ENCODE measurements around the gene PTGER4. TPM values are rescaled to one million over a fixed set of nuclear protein-coding genes. Genes with fewer than 3 reads are reported as not detected.

PTGER4 gene
- total and polyA plus RNA-seq, 4 donors: 4.3 to 13.9 (median 9.6) TPM

- Histone ChIP-seq H3K27me3 (ENCODE audit: control insufficient read depth, insufficient read depth, low read length) (no peaks in the 10 kb centered on the region), H3K9me3 (ENCODE audit: control insufficient read depth, insufficient read depth, low read length) (no peaks in the 10 kb centered on the region), H3K27ac (ENCODE audit: low read depth, low read length) (no peak overlapping the region), H3K4me1 (ENCODE audit: control insufficient read depth, insufficient read depth, low read length) (no peaks in the 10 kb centered on the region), H3K36me3 (ENCODE audit: control insufficient read depth, insufficient read depth, low read length) (no peaks in the 10 kb centered on the region), H3K4me3 (ENCODE audit: low read depth, low read length) (no peak overlapping the region)
- no peak for DNase-seq (ENCODE audit: low read depth in 4 of 6, low spot score in 6 of 6)
- no CpG with 5 or more reads among the region's 1 CpG for WGBS (ENCODE audit: insufficient coverage)
These were observed 13.1 kb upstream of the PTGER4 start for GRCh38 chr5:40666657-40667056.

GRCh38 chr5:40667161-40667663, 12.5 kb upstream of the PTGER4 start:
- Histone ChIP-seq H3K36me3 (ENCODE audit: control insufficient read depth, insufficient read depth, low read length) (no peaks in the 10 kb centered on the region), H3K27me3 (ENCODE audit: control insufficient read depth, insufficient read depth, low read length) (no peaks in the 10 kb centered on the region), H3K27ac (ENCODE audit: low read depth, low read length) (no peak overlapping the region), H3K4me1 (ENCODE audit: control insufficient read depth, insufficient read depth, low read length) (no peaks in the 10 kb centered on the region), H3K9me3 (ENCODE audit: control insufficient read depth, insufficient read depth, low read length) (no peaks in the 10 kb centered on the region), H3K4me3 (ENCODE audit: low read depth, low read length) (no peak overlapping the region)
- DNase-seq (ENCODE audit: low read depth in 4 of 6, low spot score in 6 of 6): no peak

- no peak for DNase-seq (ENCODE audit: low read depth in 4 of 6, low spot score in 6 of 6)
- Histone ChIP-seq H3K4me3 (ENCODE audit: low read depth, low read length) (no peak overlapping the region), H3K27ac (ENCODE audit: low read depth, low read length) (no peak overlapping the region), H3K36me3 (ENCODE audit: control insufficient read depth, insufficient read depth, low read length) (no peaks in the 10 kb centered on the region), H3K4me1 (ENCODE audit: control insufficient read depth, insufficient read depth, low read length) (no peaks in the 10 kb centered on the region), H3K9me3 (ENCODE audit: control insufficient read depth, insufficient read depth, low read length) (no peaks in the 10 kb centered on the region), H3K27me3 (ENCODE audit: control insufficient read depth, insufficient read depth, low read length) (no peaks in the 10 kb centered on the region)
- no CpG with 5 or more reads among the region's 6 CpGs for WGBS (ENCODE audit: insufficient coverage)
These were observed 9.9 kb upstream of the PTGER4 start for GRCh38 chr5:40669606-40670390.

GRCh38 chr5:40672425-40672824, 7.3 kb upstream of the PTGER4 start:
- WGBS (ENCODE audit: insufficient coverage): 81% methylated on average over 2 of the region's 4 CpGs
- no peaks in the 10 kb centered on the region for H3K9me3 ChIP-seq (ENCODE audit: control insufficient read depth, insufficient read depth, low read length)
- H3K27me3 ChIP-seq (ENCODE audit: control insufficient read depth, insufficient read depth, low read length): no peaks in the 10 kb centered on the region
- no peak for DNase-seq (ENCODE audit: low read depth in 4 of 6, low spot score in 6 of 6)
- no peaks in the 10 kb centered on the region for H3K36me3 ChIP-seq (ENCODE audit: control insufficient read depth, insufficient read depth, low read length)
- no peak overlapping the region for H3K27ac ChIP-seq (ENCODE audit: low read depth, low read length)
- H3K4me3 ChIP-seq (ENCODE audit: low read depth, low read length): no peak overlapping the region
- no peaks in the 10 kb centered on the region for H3K4me1 ChIP-seq (ENCODE audit: control insufficient read depth, insufficient read depth, low read length)

- Histone ChIP-seq H3K27ac (ENCODE audit: low read depth, low read length) (no peak overlapping the region), H3K36me3 (ENCODE audit: control insufficient read depth, insufficient read depth, low read length) (no peaks in the 10 kb centered on the region), H3K4me1 (ENCODE audit: control insufficient read depth, insufficient read depth, low read length) (peaks cover 6% of the 10 kb centered on the region), H3K4me3 (ENCODE audit: low read depth, low read length) (no peak overlapping the region), H3K27me3 (ENCODE audit: control insufficient read depth, insufficient read depth, low read length) (peaks cover 13% of the 10 kb centered on the region), H3K9me3 (ENCODE audit: control insufficient read depth, insufficient read depth, low read length) (no peaks in the 10 kb centered on the region)
- no peak for DNase-seq (ENCODE audit: low read depth in 4 of 6, low spot score in 6 of 6)
- 100% methylated on average over 1 of the region's 6 CpGs for WGBS (ENCODE audit: insufficient coverage)
These were observed 5.0 kb upstream of the PTGER4 start for GRCh38 chr5:40674661-40675235.

GRCh38 chr5:40675396-40676133, 4.2 kb upstream of the PTGER4 start:
- peaks cover 21% of the 10 kb centered on the region for H3K27me3 ChIP-seq (ENCODE audit: control insufficient read depth, insufficient read depth, low read length)

GRCh38 chr5:40676613-40677343, 2.9 kb upstream of the PTGER4 start:
- peaks cover 31% of the 10 kb centered on the region for H3K27me3 ChIP-seq (ENCODE audit: control insufficient read depth, insufficient read depth, low read length)
- H3K4me3 ChIP-seq (ENCODE audit: low read depth, low read length): no peak overlapping the region
- peaks cover 25% of the 10 kb centered on the region for H3K4me1 ChIP-seq (ENCODE audit: control insufficient read depth, insufficient read depth, low read length)
- no peaks in the 10 kb centered on the region for H3K9me3 ChIP-seq (ENCODE audit: control insufficient read depth, insufficient read depth, low read length)
- H3K27ac ChIP-seq (ENCODE audit: low read depth, low read length): no peak overlapping the region
- DNase-seq (ENCODE audit: low read depth in 4 of 6, low spot score in 6 of 6): peak in 2 of 6 donors; percentile 35 to 43
- 63% methylated on average over 3 of the region's 3 CpGs for WGBS (ENCODE audit: insufficient coverage)
- no peaks in the 10 kb centered on the region for H3K36me3 ChIP-seq (ENCODE audit: control insufficient read depth, insufficient read depth, low read length)

More at GRCh38 chr5:40675396-40676133, 4.2 kb upstream of the PTGER4 start:
- DNase-seq (ENCODE audit: low read depth in 4 of 6, low spot score in 6 of 6): no peak
- no peaks in the 10 kb centered on the region for H3K9me3 ChIP-seq (ENCODE audit: control insufficient read depth, insufficient read depth, low read length)
- H3K4me1 ChIP-seq (ENCODE audit: control insufficient read depth, insufficient read depth, low read length): peaks cover 14% of the 10 kb centered on the region
- H3K27ac ChIP-seq (ENCODE audit: low read depth, low read length): no peak overlapping the region
- WGBS (ENCODE audit: insufficient coverage): no CpG with 5 or more reads among the region's 7 CpGs
- no peaks in the 10 kb centered on the region for H3K36me3 ChIP-seq (ENCODE audit: control insufficient read depth, insufficient read depth, low read length)
- H3K4me3 ChIP-seq (ENCODE audit: low read depth, low read length): no peak overlapping the region

- Histone ChIP-seq H3K27ac (ENCODE audit: low read depth, low read length) (no peak overlapping the region), H3K27me3 (ENCODE audit: control insufficient read depth, insufficient read depth, low read length) (peaks cover 38% of the 10 kb centered on the region), H3K4me1 (ENCODE audit: control insufficient read depth, insufficient read depth, low read length) (peaks cover 26% of the 10 kb centered on the region), H3K36me3 (ENCODE audit: control insufficient read depth, insufficient read depth, low read length) (no peaks in the 10 kb centered on the region), H3K4me3 (ENCODE audit: low read depth, low read length) (no peak overlapping the region), H3K9me3 (ENCODE audit: control insufficient read depth, insufficient read depth, low read length) (no peaks in the 10 kb centered on the region)
- WGBS (ENCODE audit: insufficient coverage): no CpG with 5 or more reads among the region's 2 CpGs
- DNase-seq (ENCODE audit: low read depth in 4 of 6, low spot score in 6 of 6): no peak
These were observed 2.3 kb upstream of the PTGER4 start for GRCh38 chr5:40677456-40677855.

- Histone ChIP-seq H3K27me3 (ENCODE audit: control insufficient read depth, insufficient read depth, low read length) (peaks cover 40% of the 10 kb centered on the region), H3K36me3 (ENCODE audit: control insufficient read depth, insufficient read depth, low read length) (no peaks in the 10 kb centered on the region), H3K9me3 (ENCODE audit: control insufficient read depth, insufficient read depth, low read length) (no peaks in the 10 kb centered on the region), H3K27ac (ENCODE audit: low read depth, low read length) (no peak overlapping the region), H3K4me3 (ENCODE audit: low read depth, low read length) (no peak overlapping the region), H3K4me1 (ENCODE audit: control insufficient read depth, insufficient read depth, low read length) (peaks cover 26% of the 10 kb centered on the region)
- WGBS (ENCODE audit: insufficient coverage): no CpG with 5 or more reads among the region's 2 CpGs
- DNase-seq (ENCODE audit: low read depth in 4 of 6, low spot score in 6 of 6): no peak
These were observed 1.7 kb upstream of the PTGER4 start for GRCh38 chr5:40678026-40678425.

Data from spinal cord (tissue), 10 donors.